H1 (cell line): Measurements from ENCODE around the gene GPC3. TPM values are rescaled to one million over a fixed set of nuclear protein-coding genes. Genes with fewer than 3 reads are reported as not detected.
A peak's percentile ranks its signal among the peaks of the same experiment; 100 is the strongest.

Experiments
- EP300 ChIP-seq, 2 experiments: IDR thresholded peaks; 1 replicate in 1 of 2; 2 replicates in 1 of 2; pipeline ENCODE4 v1.6.1; 2011 to 2012; ENCODE audit warnings: low read depth in 2 of 2, low read length in 2 of 2, mild to moderate bottlenecking in 2 of 2, borderline replicate concordance in 1 of 2, inconsistent platforms in 1 of 2, moderate library complexity in 1 of 2
- HDAC6 ChIP-seq: IDR thresholded peaks from one replicate; pipeline ENCODE4 v1.7.1; 2012; ENCODE audit warnings: low read depth, mild to moderate bottlenecking, inconsistent platforms, low read length, moderate library complexity
- NANOG ChIP-seq: IDR thresholded peaks from 2 replicates; pipeline ENCODE4 v1.6.1; 2011; ENCODE audit warnings: low read length, low read depth, mild to moderate bottlenecking, inconsistent platforms; ENCODE audit not compliant: insufficient read depth, poor library complexity, severe bottlenecking
- RFX5 ChIP-seq: IDR thresholded peaks from 2 replicates; pipeline ENCODE4 v1.6.1; 2011; ENCODE audit warnings: low read depth, low read length, improper control_type of control experiment, borderline replicate concordance
- polyA plus RNA-seq, 7 experiments: library from polyadenylated mRNA; depleted of rRNA in 3 of 7; stranded (reverse) in 5 of 7; unstranded in 2 of 7; fragments of >200 nt in 5 of 7; fragments of 200-250 nt in 2 of 7; gene quantifications; 1 replicate in 5 of 7; 2 replicates in 1 of 7; 4 replicates in 1 of 7; pipeline versions ENCODE4 v1.2.1 to v1.2.3, GENCODE V29; 2011 to 2013; ENCODE audit warnings: missing spikeins in 2 of 7, mixed read lengths in 2 of 7
- total RNA-seq: library from RNA; stranded (reverse); fragmentation: NEBNext Ultra II Directional; extraction: Animal tissue kit (Norgen Biotek cat#: 25700); gene quantifications from 2 replicates; pipeline ENCODE4 v1.2.1, GENCODE V29; 2021

Gene GPC3
- total and polyA plus RNA-seq, 2 of the 8 experiments (the other 6 are each of a cell fraction or from before 2014, with no cell fraction given): 64.8 to 71.9 TPM

- TF ChIP-seq RFX5 (peak; percentile 36; the same call in 1 of the 2 replicates), HDAC6 (no peak), NANOG (peak; percentile 39), EP300 (IDR thresholded peaks at IDR 0.05; ENCODE audit: borderline replicate concordance in 1 of 2, low read depth in 2 of 2, low read length in 2 of 2) (no peak)
Observed at GRCh38 chrX:133649651-133650050, 335.7 kb downstream of the GPC3 start (continued).
